HepG2 (cell line): ENCODE data around the gene AGAP1. TPM values are rescaled to one million over a fixed set of nuclear protein-coding genes. Genes with fewer than 3 reads are reported as not detected.
A peak's percentile ranks its signal among the peaks of the same experiment; 100 is the strongest.

Experiments
- ATAC-seq: fragments of 200-7000 bp; cut with Tn5 transposase; 3 replicates; pipeline ENCODE4 v1.9.1; 2020; ENCODE audit warnings: mild to moderate bottlenecking, moderate library complexity
- BruUV-seq: library from RNA; stranded (reverse); fragments of 400-500 nt; replicated peaks from 2 replicates; lab custom pipeline; 2021; lab: Mats Ljungman, UMichigan
- CTCF ChIA-PET: fragments of 300-600 bp; formaldehyde crosslinking; extraction: SDS; loops from one replicate; lab custom pipeline; 2021; ENCODE audit warnings: low total read pairs, inconsistent platforms, low intra/inter-chr PET ratio; lab: Yijun Ruan, JAX
- POLR2A ChIA-PET: fragments of 350-600 bp; sonication (Branson Sonifier 250); formaldehyde crosslinking; loops from one replicate; lab custom pipeline; 2020; ENCODE audit warnings: antibody characterized with exemption, inconsistent platforms; lab: Yijun Ruan, JAX
- DNase-seq: peaks from one replicate; pipeline ENCODE4 v3.0.0-alpha.2; 2015; ENCODE audit warnings: low spot score
- FAIRE-seq: peaks from 3 replicates; lab custom pipeline; 2011; peaks lifted over from hg19 to GRCh38; lab: Jason Lieb, UNC
- H2AFZ ChIP-seq: one replicate; pipeline ENCODE4 v1.6.1; 2011; ENCODE audit warnings: low read length, inconsistent platforms
- H3K27ac ChIP-seq: fragments of 300-600 bp; 3 replicates; pipeline ENCODE4 v1.8.0; 2011; ENCODE audit warnings: mixed run types, mild to moderate bottlenecking, mixed read lengths, low read length, inconsistent platforms; ENCODE audit not compliant: insufficient read depth; ENCODE audit errors: extremely low read length
- H3K27me3 ChIP-seq, 2 experiments: fragments of 200-600 bp in 1 of 2; 2 replicates in 1 of 2; 3 replicates in 1 of 2; pipeline versions ENCODE4 v1.6.0 to v1.8.0; 2011; ENCODE audit warnings: low read length in 2 of 2, mild to moderate bottlenecking in 2 of 2, moderate library complexity in 2 of 2, inconsistent platforms in 1 of 2; ENCODE audit not compliant: insufficient read depth in 2 of 2, control insufficient read depth in 1 of 2
- H3K36me3 ChIP-seq, 2 experiments: fragments of 200-600 bp in 1 of 2; replicated peaks in 1 of 2; 2 replicates in 1 of 2; 3 replicates in 1 of 2; pipeline versions ENCODE4 v1.5.1 to v1.8.0; 2011; ENCODE audit warnings: low read length in 2 of 2, inconsistent platforms in 1 of 2; ENCODE audit not compliant: insufficient read depth in 2 of 2, control insufficient read depth in 1 of 2
- H3K4me1 ChIP-seq: 2 replicates; pipeline ENCODE4 v1.5.1; 2012; ENCODE audit warnings: low read length, inconsistent platforms; ENCODE audit not compliant: insufficient read depth
- H3K4me2 ChIP-seq: 2 replicates; pipeline ENCODE4 v1.6.0; 2011; ENCODE audit warnings: low read depth, low read length, inconsistent platforms
- H3K4me3 ChIP-seq, 3 experiments: fragments of 200-600 bp in 1 of 3; sonication (generic), shearing (Covaris generic) in 1 of 3; replicated peaks in 1 of 3; 2 replicates each; pipeline ENCODE4 v1.5.1; 2011 to 2016; ENCODE audit warnings: low read length in 3 of 3, inconsistent platforms in 2 of 3, low read depth in 2 of 3, mild to moderate bottlenecking in 2 of 3, control low read depth in 1 of 3, mixed read lengths in 1 of 3; ENCODE audit not compliant: insufficient read depth in 1 of 3
- H3K79me2 ChIP-seq: one replicate; pipeline ENCODE4 v1.6.1; 2011; ENCODE audit warnings: low read length, inconsistent platforms; ENCODE audit not compliant: insufficient read depth
- H3K9ac ChIP-seq: 2 replicates; pipeline ENCODE4 v1.6.0; 2011; ENCODE audit warnings: mild to moderate bottlenecking, low read depth, low read length, inconsistent platforms; ENCODE audit not compliant: insufficient read depth
- H3K9me3 ChIP-seq: 2 replicates; pipeline ENCODE4 v1.5.1; 2012; ENCODE audit warnings: mild to moderate bottlenecking, low read length
- H4K20me1 ChIP-seq: 2 replicates; pipeline ENCODE4 v1.6.0; 2011; ENCODE audit warnings: inconsistent platforms, mild to moderate bottlenecking, low read length, moderate library complexity; ENCODE audit not compliant: insufficient read depth
- RBM22 ChIP-seq: fragments of 200-400 bp; formaldehyde crosslinking; optimal IDR thresholded peaks from 2 replicates; pipeline ENCODE3; 2017; ENCODE audit warnings: mild to moderate bottlenecking, low read length, moderate library complexity
- RELA ChIP-seq: sonication (generic); formaldehyde crosslinking; IDR thresholded peaks from 2 replicates; pipeline ENCODE4 v1.4.0; 2020; ENCODE audit warnings: missing genetic modification reagents
- XRCC5 ChIP-seq: fragments of 200-400 bp; formaldehyde crosslinking; optimal IDR thresholded peaks from 2 replicates; pipeline ENCODE3; 2017; ENCODE audit warnings: mild to moderate bottlenecking, low read length
- ZBTB37 ChIP-seq: sonication (generic); formaldehyde crosslinking; IDR thresholded peaks from 2 replicates; pipeline ENCODE4 v1.4.0; 2020; ENCODE audit warnings: mild to moderate bottlenecking, missing genetic modification reagents
- ZBTB46 ChIP-seq: sonication (generic); formaldehyde crosslinking; IDR thresholded peaks from 2 replicates; pipeline ENCODE4 v1.4.0; 2020; ENCODE audit warnings: mild to moderate bottlenecking, missing genetic modification reagents, borderline replicate concordance
- ZC3H13 ChIP-seq: sonication (generic); formaldehyde crosslinking; IDR thresholded peaks from 2 replicates; pipeline ENCODE4 v1.8.1; 2023; ENCODE audit warnings: mild to moderate bottlenecking, missing genetic modification reagents, moderate library complexity
- ZNF275 ChIP-seq: sonication (generic); formaldehyde crosslinking; IDR thresholded peaks from 2 replicates; pipeline ENCODE4 v1.8.0; 2022; ENCODE audit warnings: missing genetic modification reagents, mild to moderate bottlenecking, inconsistent platforms, borderline replicate concordance
- ZNF513 ChIP-seq: sonication (generic); formaldehyde crosslinking; conservative IDR thresholded peaks from 2 replicates; pipeline ENCODE4 v1.5.0; 2020; ENCODE audit warnings: missing genetic modification reagents
- ZNF616 ChIP-seq: sonication (generic); formaldehyde crosslinking; IDR thresholded peaks from 2 replicates; pipeline ENCODE4 v1.5.0; 2020; ENCODE audit warnings: low read depth, mild to moderate bottlenecking, missing genetic modification reagents
- ZNF644 ChIP-seq: IDR thresholded peaks from 2 replicates; pipeline ENCODE4 v1.6.1; 2016; ENCODE audit warnings: low read depth
- ZNF747 ChIP-seq: sonication (generic); formaldehyde crosslinking; IDR thresholded peaks from 2 replicates; pipeline ENCODE4 v1.8.1; 2023; ENCODE audit warnings: missing genetic modification reagents, mild to moderate bottlenecking, borderline replicate concordance
- ZNF792 ChIP-seq: IDR thresholded peaks from 2 replicates; pipeline ENCODE4 v1.6.1; 2016
- WGBS: methylation state at CpG from one replicate; pipeline ENCODE4 v1.1.6; 2017; ENCODE audit warnings: low lambda C conversion rate; 5-methylcytosine and 5-hydroxymethylcytosine counted together
- in situ Hi-C: cut with HindIII; loops from 2 replicates; pipeline ENCODE4 v1.10.0; 2017; ENCODE audit warnings: low pct_unique_long_range_greater_than_20kb; ENCODE audit not compliant: extremely low pct_ligation_motif_present
- intact Hi-C: fragments of 100-400 bp; cut with micrococcal nuclease; formaldehyde crosslinking; loops from one replicate; pipeline ENCODE4 v1.10.0; 2022; ENCODE audit not compliant: unreplicated experiment
- polyA plus RNA-seq, 8 experiments: library from polyadenylated mRNA; depleted of rRNA in 3 of 8; stranded (reverse) in 7 of 8; unstranded in 1 of 8; fragments of >200 nt; fragmentation: Illumina TruSeq in 4 of 8; extraction: Trizol in 4 of 8; gene quantifications; 2 replicates each; pipeline versions ENCODE4 v1.2.1 to v1.2.3, GENCODE V29; 2011 to 2016; ENCODE audit warnings: low read depth in 4 of 8, missing spikeins in 1 of 8, mixed read lengths in 1 of 8; ENCODE audit not compliant: insufficient read depth in 1 of 8
- total RNA-seq, 5 experiments: library from RNA; depleted of rRNA; stranded (reverse); fragments of >200 nt; fragmentation: Illumina TruSeq; extraction: Trizol; gene quantifications; 2 replicates each; pipeline ENCODE4 v1.2.3, GENCODE V29; 2016; ENCODE audit warnings: low read depth in 1 of 5

Gene AGAP1
- total and polyA plus RNA-seq, 2 of the 13 experiments (the other 11 are each of a cell fraction or from before 2014, with no cell fraction given) = 21.2 to 32.7 TPM

- ChIA-PET CTCF (no interaction called here), POLR2A (no interaction called here)
- WGBS = 95% methylated on average over 10 of the region's 10 CpGs
- FAIRE-seq (no peak), ATAC-seq (no peak), DNase-seq (no peak)
- BruUV-seq = no TSS peak
- Histone ChIP-seq H2AFZ (no peak overlapping the region), H3K27ac (no peak overlapping the region), H3K9ac (no peak overlapping the region), H3K4me2 (no peak overlapping the region), H4K20me1 (no peaks in the 10 kb centered on the region; the same call in 1 of the 2 replicates), H3K4me3 (no peak overlapping the region), H3K79me2 (no peaks in the 10 kb centered on the region), H3K9me3 (no peaks in the 10 kb centered on the region), H3K27me3 (no peaks in the 10 kb centered on the region), H3K4me1 (no peaks in the 10 kb centered on the region), H3K36me3 (peaks cover 35 to 85% of the 10 kb centered on the region in 2 experiments)
- TF ChIP-seq ZNF644 (CRISPR knock-in tag) (no peak), RBM22 (peak; percentile 37)
- in situ Hi-C loops (no loop called here), intact Hi-C loops (no loop called here)
Measured at GRCh38 chr2:235810252-235810651, 316.4 kb downstream of the AGAP1 start.

- intact Hi-C loops = no loop called here
- no TSS peak for BruUV-seq
- FAIRE-seq = no peak
- peaks cover 33 to 85% of the 10 kb centered on the region in 2 experiments for H3K36me3 ChIP-seq
- ChIA-PET CTCF (no interaction called here), POLR2A (no interaction called here)
- 97% methylated on average over 10 of the region's 10 CpGs for WGBS
- in situ Hi-C loops = no loop called here
- H3K4me3 ChIP-seq = no peak overlapping the region
- H3K27ac ChIP-seq = no peak overlapping the region
- no peaks in the 10 kb centered on the region; the same call in 1 of the 2 replicates for H4K20me1 ChIP-seq
- H3K9me3 ChIP-seq = no peaks in the 10 kb centered on the region
- no peak for DNase-seq
- H3K27me3 ChIP-seq = no peaks in the 10 kb centered on the region
- no peak overlapping the region for H3K9ac ChIP-seq
- no peaks in the 10 kb centered on the region for H3K79me2 ChIP-seq
- no peak for ATAC-seq
- H2AFZ ChIP-seq = no peak overlapping the region
- H3K4me1 ChIP-seq = no peaks in the 10 kb centered on the region
- H3K4me2 ChIP-seq = no peak overlapping the region
- no peak for TF ChIP-seq ZBTB37 (CRISPR knock-in tag)
- no peak for TF ChIP-seq ZBTB46 (CRISPR knock-in tag)
- no peak for TF ChIP-seq ZNF616
- TF ChIP-seq ZNF513 (CRISPR knock-in tag) = no peak
- TF ChIP-seq ZNF792 (CRISPR knock-in tag) = no peak
- no peak for TF ChIP-seq ZNF747 (CRISPR knock-in tag)
- no peak for TF ChIP-seq RELA (CRISPR knock-in tag)
- no peak for TF ChIP-seq ZNF275
- no peak for TF ChIP-seq XRCC5
- TF ChIP-seq ZC3H13 (CRISPR knock-in tag) = no peak
Measured at GRCh38 chr2:235810846-235811245, 317.0 kb downstream of the AGAP1 start.
